HG03439 (cell line): ENCODE measurements around the gene OR51T1.
"Not testable (repeated sequence)": the region's sequence is repeated elsewhere in the genome, so short reads cannot be mapped to it uniquely, and the experiment has no call there.

Source experiments
- ATAC-seq: cut with Tn5 transposase; IDR thresholded peaks from one replicate; pipeline ENCODE4 v1.9.1; 2021; ENCODE audit warnings: mild to moderate bottlenecking, moderate library complexity; ENCODE audit not compliant: unreplicated experiment

OR51T1 gene

GRCh38 chr11:4881860-4882500 is at the start of gene OR51T1:
TSS of gene OR51T1 (plus strand) at chr11:4881900. CDS start at chr11:4881900, 0 bp downstream.
- ATAC-seq: no peak

- no peak for ATAC-seq
Measured at GRCh38 chr11:4839851-4840549, 41.7 kb upstream of the OR51T1 start.

GRCh38 chr11:4848908-4849532 is 32.7 kb upstream of the OR51T1 start, which contains the start of gene OR51S1:
TSS of gene OR51S1 (minus strand) at chr11:4849208. CDS start at chr11:4849208, 0 bp downstream.
- ATAC-seq: no peak

GRCh38 chr11:4851033-4851432 is 30.7 kb upstream of the OR51T1 start:
- ATAC-seq: no peak

- not testable (repeated sequence) for ATAC-seq
Measured at GRCh38 chr11:4854286-4854685, 27.4 kb upstream of the OR51T1 start.

- ATAC-seq: no peak
Measured at GRCh38 chr11:4862447-4863236, 19.1 kb upstream of the OR51T1 start.

- no peak for ATAC-seq
Measured at GRCh38 chr11:4863876-4864275, 17.8 kb upstream of the OR51T1 start.

GRCh38 chr11:4865855-4866254 is 15.8 kb upstream of the OR51T1 start:
- no peak for ATAC-seq

GRCh38 chr11:4881188-4881587 is 512 bp upstream of the OR51T1 start:
- ATAC-seq: no peak

GRCh38 chr11:4882543-4882942 is 843 bp downstream of the OR51T1 start:
- no peak for ATAC-seq

- no peak for ATAC-seq
Measured at GRCh38 chr11:4884361-4884760, 2.7 kb downstream of the OR51T1 start.

GRCh38 chr11:4886186-4886585 is 4.5 kb downstream of the OR51T1 start:
- ATAC-seq: no peak

- no peak for ATAC-seq
Measured at GRCh38 chr11:4887591-4887990, 5.9 kb downstream of the OR51T1 start.

- ATAC-seq: no peak
Measured at GRCh38 chr11:4890279-4890678, 8.6 kb downstream of the OR51T1 start.

GRCh38 chr11:4891996-4892640 is 10.4 kb downstream of the OR51T1 start:
- ATAC-seq: no peak

GRCh38 chr11:4903484-4903883 is 21.8 kb downstream of the OR51T1 start, which contains the start of gene OR51A7:
TSS of gene OR51A7 (plus strand) at chr11:4903783. CDS start at chr11:4907370, 3,587 bp downstream.
- ATAC-seq: no peak

GRCh38 chr11:4916581-4916980 is 34.9 kb downstream of the OR51T1 start:
- ATAC-seq: no peak

- no peak for ATAC-seq
Measured at GRCh38 chr11:4919250-4919649, 37.5 kb downstream of the OR51T1 start, which contains the start of gene OR51G2. TSS of gene OR51G2 (minus strand) at chr11:4919350. CDS start at chr11:4915663, 3,687 bp downstream.

- ATAC-seq: no peak
Measured at GRCh38 chr11:4921796-4922195, 40.1 kb downstream of the OR51T1 start.

- no peak for ATAC-seq
Measured at GRCh38 chr11:4922304-4922703, 40.6 kb downstream of the OR51T1 start.
